D721Med (cell line): ENCODE data around the gene CDK15.

Experiments used
- DNase-seq: peaks from one replicate; pipeline ENCODE4 v3.0.0; 2011; ENCODE audit warnings: low spot score; ENCODE audit not compliant: insufficient read length
- FAIRE-seq: peaks from 2 replicates; lab custom pipeline; 2011; peaks lifted over from hg19 to GRCh38; lab: Jason Lieb, UNC
- CTCF ChIP-seq: IDR thresholded peaks from 2 replicates; pipeline ENCODE4 v1.5.1; 2012; ENCODE audit warnings: mild to moderate bottlenecking, control low read depth; ENCODE audit not compliant: insufficient read depth; ENCODE audit errors: missing control alignments

The CDK15 gene

GRCh38 chr2:201813996-201814760 lies 7.8 kb downstream of the CDK15 start:
- no peak for FAIRE-seq
- TF ChIP-seq CTCF = no peak
- no peak for DNase-seq

GRCh38 chr2:201816657-201817575 lies 10.6 kb downstream of the CDK15 start:
- DNase-seq = no peak
- TF ChIP-seq CTCF = no peak
- FAIRE-seq = no peak

- FAIRE-seq (peak; percentile 35), DNase-seq (no peak)
- no peak for TF ChIP-seq CTCF
Observed at GRCh38 chr2:201820383-201821007, 14.2 kb downstream of the CDK15 start.

- FAIRE-seq = no peak
- no peak for DNase-seq
- TF ChIP-seq CTCF = no peak
Observed at GRCh38 chr2:201821080-201821479, 14.7 kb downstream of the CDK15 start.

GRCh38 chr2:201824212-201824611 lies 17.9 kb downstream of the CDK15 start:
- no peak for TF ChIP-seq CTCF
- DNase-seq (no peak), FAIRE-seq (no peak)

GRCh38 chr2:201827621-201828020 lies 21.3 kb downstream of the CDK15 start:
- TF ChIP-seq CTCF = no peak
- no peak for DNase-seq
- FAIRE-seq = no peak
